Adipose tissue (tissue), 3 donors: ENCODE measurements around the gene CLPSL2. TPM values are rescaled to one million over a fixed set of nuclear protein-coding genes. Genes with fewer than 3 reads are reported as not detected.

Source experiments
- H3K27ac ChIP-seq: one replicate; pipeline ENCODE4 v1.5.1; 2013; ENCODE audit warnings: low read depth, low read length
- WGBS, 3 donors: extraction: QIAGEN DNeasy Blood & Tissue Kit; methylation state at CpG; one replicate each; pipeline ENCODE4 v1.1.7; 2013; 5-methylcytosine and 5-hydroxymethylcytosine counted together
- polyA plus RNA-seq, 3 donors: library from polyadenylated mRNA; stranded (reverse); fragments of 200-250 nt; gene quantifications; one replicate each; pipeline ENCODE4 v1.2.3, GENCODE V29; 2013
- donor health status: healthy with polysubstance abuse.
- donor health status: Bipolar disorder and iron deficiency.
- donor health status: healthy.

Gene CLPSL2
- polyA plus RNA-seq, 3 donors = 1.3 TPM; not detected in 2

DNA sequence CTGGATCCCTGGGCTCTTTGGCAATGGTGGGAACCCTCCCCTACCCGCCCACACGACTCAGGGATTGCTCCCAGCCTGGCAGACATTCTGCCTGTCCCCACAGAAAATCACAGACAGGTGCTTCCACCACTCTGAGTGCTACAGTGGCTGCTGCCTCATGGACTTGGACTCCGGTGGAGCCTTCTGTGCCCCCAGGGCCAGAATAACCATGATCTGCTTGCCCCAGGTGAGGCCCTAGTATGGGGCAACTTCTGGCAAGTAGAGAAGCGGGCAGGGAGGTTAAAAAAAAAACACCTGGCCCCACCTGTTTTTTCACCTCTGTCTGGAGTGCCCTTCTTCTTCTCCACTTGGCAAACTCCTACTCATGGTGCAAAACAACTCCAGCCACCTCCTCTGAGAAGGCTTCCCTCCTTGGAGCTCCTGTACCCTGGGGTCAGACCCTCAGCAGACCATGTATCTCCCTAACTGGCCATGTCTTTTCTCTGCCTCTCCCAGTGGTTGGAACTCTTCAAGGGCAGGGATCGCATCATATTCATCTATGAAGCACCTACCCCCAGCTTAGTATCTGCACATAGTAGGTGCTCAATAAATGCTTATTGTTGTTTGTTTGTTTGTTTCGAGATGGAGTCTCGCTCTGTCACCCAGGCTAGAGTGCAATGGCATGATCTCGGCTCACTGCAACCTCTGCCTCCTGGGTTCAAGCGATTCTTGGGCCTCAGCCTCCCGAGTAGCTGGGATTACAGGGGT is 1.1 kb downstream of the CLPSL2 start:
- no peak overlapping the region for H3K27ac ChIP-seq

GRCh38 chr6:35778437-35778836 is 2.0 kb downstream of the CLPSL2 start:
- 84 to 91% (median 87%) methylated on average over 2 of the region's 2 CpGs for WGBS, 3 donors
- H3K27ac ChIP-seq = no peak overlapping the region

More for the DNA sequence above, 1.1 kb downstream of the CLPSL2 start:
- 79 to 87% (median 85%) methylated on average over 10 of the region's 10 CpGs for WGBS, 3 donors

- no peak within 1 kb of the TSS for H3K27ac ChIP-seq
- WGBS, 3 donors = 81 to 90% (median 87%) methylated on average over 7 of the region's 7 CpGs
Observed at GRCh38 chr6:35780719-35781118, 4.3 kb downstream of the CLPSL2 start, which contains the start of gene CLPSL1. TSS of gene CLPSL1 (plus strand) at chr6:35781019. CDS start at chr6:35781111, 92 bp downstream.

- H3K27ac ChIP-seq = no peak overlapping the region
- WGBS, 3 donors = 94 to 100% (median 95%) methylated on average over 2 of the region's 2 CpGs
Observed at GRCh38 chr6:35781290-35781689, 4.9 kb downstream of the CLPSL2 start.

- 52 to 64% (median 63%) methylated on average over 3 of the region's 3 CpGs for WGBS, 3 donors
- H3K27ac ChIP-seq = no peak overlapping the region
Observed at GRCh38 chr6:35782424-35782823, 6.0 kb downstream of the CLPSL2 start.

- WGBS, 3 donors = 39 to 79% (median 71%) methylated on average over 2 of the region's 2 CpGs
- no peak overlapping the region for H3K27ac ChIP-seq
Observed at GRCh38 chr6:35784200-35784599, 7.8 kb downstream of the CLPSL2 start.

GRCh38 chr6:35786272-35786671 is 9.9 kb downstream of the CLPSL2 start:
- no peak overlapping the region for H3K27ac ChIP-seq
- WGBS, 3 donors = 63 to 71% (median 63%) methylated on average over 2 of the region's 2 CpGs

GRCh38 chr6:35786810-35787209 is 10.4 kb downstream of the CLPSL2 start:
- H3K27ac ChIP-seq = no peak overlapping the region
- 22 to 44% (median 39%) methylated on average over 25 of the region's 25 CpGs for WGBS, 3 donors

DNA sequence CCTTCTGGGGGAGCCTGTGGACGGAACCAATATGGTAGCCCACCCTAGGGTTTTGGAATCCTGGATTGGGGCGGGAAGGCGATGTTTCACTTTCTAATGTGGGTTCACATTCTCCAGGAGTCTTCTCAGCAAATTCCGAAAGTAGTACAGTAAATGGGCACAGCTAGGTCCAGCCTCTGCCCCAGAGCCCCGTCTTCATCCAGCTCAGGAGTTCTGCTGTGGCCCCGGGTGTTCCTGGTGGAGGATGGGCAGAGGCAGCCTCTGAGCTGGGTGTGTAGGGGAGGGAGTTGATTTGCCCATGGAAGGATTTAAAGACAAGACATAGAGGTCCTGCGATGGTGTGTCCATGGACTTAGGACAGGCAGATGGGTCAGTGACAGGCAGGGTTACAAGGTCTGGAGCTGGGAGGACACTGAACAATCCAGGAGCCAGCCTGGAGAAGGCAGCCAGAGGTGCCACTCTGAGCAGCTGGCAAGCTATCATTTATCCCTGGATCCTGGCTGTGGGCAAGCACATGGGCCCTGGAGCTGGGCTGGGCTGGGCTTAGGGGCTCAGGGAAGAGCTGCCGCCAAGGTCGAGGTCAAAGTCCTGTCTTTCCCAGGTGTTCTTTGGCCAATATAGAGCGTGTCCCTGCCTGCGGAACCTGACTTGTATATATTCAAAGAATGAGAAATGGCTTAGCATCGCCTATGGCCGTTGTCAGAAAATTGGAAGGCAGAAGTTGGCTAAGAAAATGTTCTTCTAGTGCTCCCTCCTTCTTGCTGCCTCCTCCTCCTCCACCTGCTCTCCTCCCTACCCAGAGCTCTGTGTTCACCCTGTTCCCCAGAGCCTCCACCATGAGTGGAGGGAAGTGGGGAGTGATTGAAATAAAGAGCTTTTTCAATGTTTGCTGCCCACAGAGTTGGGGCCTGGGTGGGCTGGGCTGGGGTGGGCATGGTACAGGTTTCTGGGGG is 11.1 kb downstream of the CLPSL2 start:
- no peak overlapping the region for H3K27ac ChIP-seq
- 58 to 86% (median 82%) methylated on average over 13 of the region's 13 CpGs for WGBS, 3 donors

GRCh38 chr6:35788423-35788982 is 12.1 kb downstream of the CLPSL2 start:
- no peak overlapping the region for H3K27ac ChIP-seq
- 49 to 73% (median 61%) methylated on average over 4 of the region's 4 CpGs for WGBS, 3 donors

DNA sequence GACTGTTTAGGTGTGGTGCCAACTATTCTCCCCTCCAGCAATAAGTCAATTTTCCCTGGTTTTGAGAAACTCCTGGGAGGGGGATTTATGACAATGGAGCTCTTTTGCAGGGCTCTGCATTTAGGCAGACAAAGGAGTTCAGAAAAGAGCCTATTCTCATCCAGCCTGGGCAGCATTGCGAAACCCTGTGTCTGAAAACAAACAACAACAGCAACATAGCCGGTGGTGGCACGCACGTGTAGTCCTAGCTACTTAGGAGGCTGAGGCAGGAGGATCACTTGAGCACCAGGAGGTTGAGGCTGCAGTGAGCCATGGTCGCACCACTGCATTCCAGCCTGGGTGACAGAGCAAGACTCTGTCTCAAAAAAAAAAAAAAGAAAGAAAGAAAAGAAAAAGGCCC is 14.3 kb downstream of the CLPSL2 start:
- 50 to 86% (median 78%) methylated on average over 5 of the region's 5 CpGs for WGBS, 3 donors
- no peak overlapping the region for H3K27ac ChIP-seq

DNA sequence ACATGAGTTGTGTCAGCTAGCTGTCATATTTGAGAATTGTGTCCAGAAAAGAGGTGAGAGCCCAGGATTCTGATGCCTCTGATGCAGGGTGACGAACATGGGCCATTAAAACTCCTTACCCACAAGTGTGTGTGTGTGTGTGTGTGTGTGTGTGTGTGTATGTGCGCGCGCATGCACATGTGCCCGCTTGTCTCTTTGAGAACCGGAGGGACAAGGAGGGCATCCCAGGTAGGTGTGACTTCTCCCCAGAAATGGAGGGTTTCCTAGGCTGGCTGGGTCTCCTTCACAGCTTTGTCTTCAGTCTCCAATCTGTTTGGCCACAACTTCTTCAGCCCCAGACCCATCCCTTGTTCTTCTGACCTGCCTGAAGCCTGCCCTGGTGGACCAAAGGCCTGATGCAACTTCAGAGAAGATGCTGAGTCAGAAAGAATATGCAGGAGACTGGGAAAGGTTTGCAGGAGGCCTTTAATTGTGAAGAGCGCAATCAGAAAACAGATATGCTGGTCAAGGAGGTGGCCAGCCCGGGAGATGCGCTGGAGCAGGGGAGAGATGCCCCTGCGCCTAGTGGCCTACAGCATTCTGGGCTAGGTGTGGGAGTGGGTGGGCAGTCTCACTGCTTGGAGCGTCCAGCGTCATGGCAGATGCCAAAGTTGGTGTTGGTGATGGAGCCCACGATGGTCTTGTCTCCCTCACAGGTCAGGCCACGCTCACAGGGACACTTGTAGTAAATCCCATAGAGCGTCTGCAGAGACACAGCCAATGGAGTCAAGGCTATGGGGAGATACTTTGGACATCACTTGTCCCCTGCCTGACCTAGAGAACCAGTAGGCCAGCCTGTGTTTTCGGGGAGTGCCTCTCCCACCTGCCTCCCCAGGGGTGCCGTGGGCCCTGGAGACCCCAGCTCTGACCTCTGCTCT is 18.4 kb downstream of the CLPSL2 start:
- no peak overlapping the region for H3K27ac ChIP-seq
- 42 to 92% (median 92%) methylated on average over 17 of the region's 17 CpGs for WGBS, 3 donors

GRCh38 chr6:35795453-35796071 is 19.2 kb downstream of the CLPSL2 start:
- 44 to 91% (median 90%) methylated on average over 11 of the region's 11 CpGs for WGBS, 3 donors
- no peak overlapping the region for H3K27ac ChIP-seq

- WGBS, 3 donors = 50 to 90% (median 90%) methylated on average over 4 of the region's 4 CpGs
- no peak overlapping the region for H3K27ac ChIP-seq
Observed at GRCh38 chr6:35796236-35796635, 19.8 kb downstream of the CLPSL2 start.

GRCh38 chr6:35797837-35798526 is 21.6 kb downstream of the CLPSL2 start:
- H3K27ac ChIP-seq = no peak overlapping the region
- WGBS, 3 donors = 56 to 85% (median 83%) methylated on average over 8 of the region's 8 CpGs

- 46 to 70% (median 66%) methylated on average over 5 of the region's 5 CpGs for WGBS, 3 donors
- H3K27ac ChIP-seq = no peak overlapping the region
Observed at GRCh38 chr6:35798706-35799105, 22.3 kb downstream of the CLPSL2 start.

- no peak overlapping the region for H3K27ac ChIP-seq
- WGBS, 3 donors = 37 to 79% (median 73%) methylated on average over 3 of the region's 3 CpGs
Observed at GRCh38 chr6:35801148-35801547, 24.8 kb downstream of the CLPSL2 start.
